ENCODE data around the gene NPRL2.

NPRL2 gene

GRCh38 chr3:50327943-50328691 lies 22.5 kb downstream of the NPRL2 start, which contains the start of gene TUSC2:
TSS of gene TUSC2 (minus strand) at chr3:50328223. CDS start at chr3:50328099, 124 bp downstream.
- Histone ChIP-seq H3K36me3 (ENCODE audit: control insufficient read depth in 2 of 2, insufficient read depth in 2 of 2, low read length in 2 of 2) (peaks cover 33 to 40% of the 10 kb centered on the region in 2 donors), H3K27ac (ENCODE audit: low read depth in 2 of 2, low read length in 2 of 2) (peak within 1 kb of the TSS; percentile 79 to 85), H3K27me3 (ENCODE audit: control insufficient read depth in 2 of 2, insufficient read depth in 2 of 2, low read length in 2 of 2) (no peaks in the 10 kb centered on the region), H3K9me3 (ENCODE audit: control insufficient read depth in 2 of 2, low read length in 2 of 2) (no peaks in the 10 kb centered on the region), H3K4me3 (ENCODE audit: low read length in 2 of 2) (peak within 1 kb of the TSS; percentile 74 to 90), H3K4me1 (ENCODE audit: control insufficient read depth in 2 of 2, insufficient read depth in 2 of 2, low read length in 2 of 2) (peaks cover 14 to 16% of the 10 kb centered on the region in 2 donors), H3K9ac (ENCODE audit: low read depth in 1 of 2, low read length in 2 of 2) (peak within 1 kb of the TSS; percentile 90 to 92)

- H3K27ac ChIP-seq (ENCODE audit: low read depth in 2 of 2, low read length in 2 of 2) = peak overlapping the region in 1 of 2 donors; percentile 85
These were observed 23.4 kb downstream of the NPRL2 start for GRCh38 chr3:50327129-50327528.

GRCh38 chr3:50326182-50326541 lies 24.4 kb downstream of the NPRL2 start:
- no peak overlapping the region for H3K4me3 ChIP-seq (ENCODE audit: low read length in 2 of 2)
- no peaks in the 10 kb centered on the region for H3K27me3 ChIP-seq (ENCODE audit: control insufficient read depth in 2 of 2, insufficient read depth in 2 of 2, low read length in 2 of 2)
- peaks cover 24 to 29% of the 10 kb centered on the region in 2 donors for H3K4me1 ChIP-seq (ENCODE audit: control insufficient read depth in 2 of 2, insufficient read depth in 2 of 2, low read length in 2 of 2)
- no peak overlapping the region for H3K27ac ChIP-seq (ENCODE audit: low read depth in 2 of 2, low read length in 2 of 2)
- H3K9me3 ChIP-seq (ENCODE audit: control insufficient read depth in 2 of 2, low read length in 2 of 2) = no peaks in the 10 kb centered on the region
- H3K36me3 ChIP-seq (ENCODE audit: control insufficient read depth in 2 of 2, insufficient read depth in 2 of 2, low read length in 2 of 2) = peaks cover 26 to 30% of the 10 kb centered on the region in 2 donors
- no peak overlapping the region for H3K9ac ChIP-seq (ENCODE audit: low read depth in 1 of 2, low read length in 2 of 2)

More at GRCh38 chr3:50327129-50327528, 23.4 kb downstream of the NPRL2 start:
- Histone ChIP-seq H3K4me1 (ENCODE audit: control insufficient read depth in 2 of 2, insufficient read depth in 2 of 2, low read length in 2 of 2) (peaks cover 19 to 24% of the 10 kb centered on the region in 2 donors), H3K36me3 (ENCODE audit: control insufficient read depth in 2 of 2, insufficient read depth in 2 of 2, low read length in 2 of 2) (peaks cover 33 to 39% of the 10 kb centered on the region in 2 donors), H3K4me3 (ENCODE audit: low read length in 2 of 2) (peak overlapping the region; percentile 74 to 90), H3K27me3 (ENCODE audit: control insufficient read depth in 2 of 2, insufficient read depth in 2 of 2, low read length in 2 of 2) (no peaks in the 10 kb centered on the region), H3K9me3 (ENCODE audit: control insufficient read depth in 2 of 2, low read length in 2 of 2) (no peaks in the 10 kb centered on the region), H3K9ac (ENCODE audit: low read depth in 1 of 2, low read length in 2 of 2) (peak overlapping the region; percentile 90 to 92)

- Histone ChIP-seq H3K4me1 (ENCODE audit: control insufficient read depth in 2 of 2, insufficient read depth in 2 of 2, low read length in 2 of 2) (peaks cover 26 to 30% of the 10 kb centered on the region in 2 donors), H3K27ac (ENCODE audit: low read depth in 2 of 2, low read length in 2 of 2) (no peak overlapping the region)
These were observed 24.9 kb downstream of the NPRL2 start for GRCh38 chr3:50325497-50326181.

GRCh38 chr3:50325113-50325480 lies 25.5 kb downstream of the NPRL2 start:
- Histone ChIP-seq H3K9ac (ENCODE audit: low read depth in 1 of 2, low read length in 2 of 2) (no peak overlapping the region), H3K27ac (ENCODE audit: low read depth in 2 of 2, low read length in 2 of 2) (no peak overlapping the region), H3K27me3 (ENCODE audit: control insufficient read depth in 2 of 2, insufficient read depth in 2 of 2, low read length in 2 of 2) (no peaks in the 10 kb centered on the region), H3K9me3 (ENCODE audit: control insufficient read depth in 2 of 2, low read length in 2 of 2) (no peaks in the 10 kb centered on the region), H3K4me3 (ENCODE audit: low read length in 2 of 2) (no peak overlapping the region), H3K4me1 (ENCODE audit: control insufficient read depth in 2 of 2, insufficient read depth in 2 of 2, low read length in 2 of 2) (peaks cover 31 to 35% of the 10 kb centered on the region in 2 donors), H3K36me3 (ENCODE audit: control insufficient read depth in 2 of 2, insufficient read depth in 2 of 2, low read length in 2 of 2) (peaks cover 16 to 19% of the 10 kb centered on the region in 2 donors)

More at GRCh38 chr3:50325497-50326181, 24.9 kb downstream of the NPRL2 start:
- Histone ChIP-seq H3K9me3 (ENCODE audit: control insufficient read depth in 2 of 2, low read length in 2 of 2) (no peaks in the 10 kb centered on the region), H3K4me3 (ENCODE audit: low read length in 2 of 2) (no peak overlapping the region), H3K9ac (ENCODE audit: low read depth in 1 of 2, low read length in 2 of 2) (no peak overlapping the region), H3K27me3 (ENCODE audit: control insufficient read depth in 2 of 2, insufficient read depth in 2 of 2, low read length in 2 of 2) (no peaks in the 10 kb centered on the region), H3K36me3 (ENCODE audit: control insufficient read depth in 2 of 2, insufficient read depth in 2 of 2, low read length in 2 of 2) (peaks cover 22 to 24% of the 10 kb centered on the region in 2 donors)

DNA sequence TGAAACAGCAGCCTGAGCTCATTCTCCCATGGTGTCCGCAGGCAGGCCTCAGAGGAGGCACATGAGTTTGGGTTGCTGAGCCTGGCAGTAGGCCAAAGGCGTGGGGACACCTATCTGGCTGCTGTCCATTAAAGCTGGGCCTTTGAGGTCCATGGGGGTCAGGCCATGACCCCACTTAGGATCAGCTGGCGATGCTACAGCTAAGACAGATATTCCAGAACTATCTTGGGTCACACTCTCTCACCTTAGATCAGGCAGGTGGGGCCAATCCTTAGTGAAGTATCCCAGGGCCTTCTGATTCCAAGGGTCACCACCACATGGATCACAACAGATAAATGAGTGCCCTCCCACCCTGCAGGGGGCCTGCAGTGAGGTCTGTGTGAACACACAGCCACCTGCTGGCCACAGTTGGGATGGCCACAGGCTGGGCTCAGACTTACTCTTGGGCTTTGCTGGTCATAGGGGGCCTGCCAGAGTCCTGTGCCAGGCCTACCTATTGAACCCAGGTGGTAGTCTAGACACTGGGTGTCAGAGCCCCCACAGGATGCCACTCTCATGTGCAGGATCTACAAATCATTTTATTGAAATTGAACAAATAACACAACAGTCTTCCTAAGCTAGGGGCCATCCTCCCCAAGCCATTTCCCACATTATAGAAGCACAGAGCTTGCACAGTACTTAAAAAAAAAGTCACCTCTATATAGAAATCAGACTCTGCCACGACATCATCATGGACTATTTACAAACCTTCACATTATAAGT lies 26.0 kb downstream of the NPRL2 start:
- Histone ChIP-seq H3K36me3 (ENCODE audit: control insufficient read depth in 2 of 2, insufficient read depth in 2 of 2, low read length in 2 of 2) (peaks cover 12 to 17% of the 10 kb centered on the region in 2 donors), H3K27ac (ENCODE audit: low read depth in 2 of 2, low read length in 2 of 2) (peak overlapping the region; percentile 24 to 59), H3K9ac (ENCODE audit: low read depth in 1 of 2, low read length in 2 of 2) (peak overlapping the region in 1 of 2 donors; percentile 3), H3K9me3 (ENCODE audit: control insufficient read depth in 2 of 2, low read length in 2 of 2) (no peaks in the 10 kb centered on the region), H3K27me3 (ENCODE audit: control insufficient read depth in 2 of 2, insufficient read depth in 2 of 2, low read length in 2 of 2) (no peaks in the 10 kb centered on the region), H3K4me3 (ENCODE audit: low read length in 2 of 2) (no peak overlapping the region), H3K4me1 (ENCODE audit: control insufficient read depth in 2 of 2, insufficient read depth in 2 of 2, low read length in 2 of 2) (peaks cover 37 to 40% of the 10 kb centered on the region in 2 donors)

GRCh38 chr3:50323614-50324199 lies 26.9 kb downstream of the NPRL2 start:
- Histone ChIP-seq H3K4me1 (ENCODE audit: control insufficient read depth in 2 of 2, insufficient read depth in 2 of 2, low read length in 2 of 2) (peaks cover 44 to 47% of the 10 kb centered on the region in 2 donors), H3K9ac (ENCODE audit: low read depth in 1 of 2, low read length in 2 of 2) (no peak overlapping the region), H3K4me3 (ENCODE audit: low read length in 2 of 2) (no peak overlapping the region), H3K27me3 (ENCODE audit: control insufficient read depth in 2 of 2, insufficient read depth in 2 of 2, low read length in 2 of 2) (no peaks in the 10 kb centered on the region), H3K36me3 (ENCODE audit: control insufficient read depth in 2 of 2, insufficient read depth in 2 of 2, low read length in 2 of 2) (peaks cover 9 to 17% of the 10 kb centered on the region in 2 donors), H3K9me3 (ENCODE audit: control insufficient read depth in 2 of 2, low read length in 2 of 2) (no peaks in the 10 kb centered on the region), H3K27ac (ENCODE audit: low read depth in 2 of 2, low read length in 2 of 2) (peak overlapping the region; percentile 59 to 93)

DNA sequence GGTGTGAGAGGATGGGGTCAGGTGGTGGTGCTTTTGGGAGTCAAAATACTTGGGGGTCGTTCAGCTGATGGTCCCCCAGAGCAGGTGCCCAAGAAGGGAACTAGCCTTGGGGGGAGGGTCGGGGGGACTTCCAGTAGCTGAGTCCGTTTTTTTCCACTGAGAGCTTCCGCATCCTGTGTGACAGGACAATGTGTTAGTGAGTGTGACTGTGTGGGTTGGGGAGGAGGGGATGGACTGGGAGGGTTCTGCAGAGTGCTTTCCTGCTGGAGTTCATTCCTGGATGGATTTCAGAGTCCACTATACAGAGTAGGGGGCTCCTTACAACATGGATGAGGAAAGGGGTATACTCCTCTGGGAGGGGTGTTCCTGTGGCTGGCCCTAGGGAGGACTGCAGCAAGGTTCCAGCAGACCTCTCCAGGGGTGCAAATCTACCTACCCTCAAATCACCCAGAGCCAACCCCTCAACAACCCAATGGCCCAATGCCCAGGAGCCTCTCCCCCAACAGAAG lies 27.4 kb downstream of the NPRL2 start:
- Histone ChIP-seq H3K9me3 (ENCODE audit: control insufficient read depth in 2 of 2, low read length in 2 of 2) (no peaks in the 10 kb centered on the region), H3K27ac (ENCODE audit: low read depth in 2 of 2, low read length in 2 of 2) (peak overlapping the region; percentile 93 to 95), H3K9ac (ENCODE audit: low read depth in 1 of 2, low read length in 2 of 2) (peak overlapping the region; percentile 49 to 62), H3K4me3 (ENCODE audit: low read length in 2 of 2) (no peak overlapping the region), H3K36me3 (ENCODE audit: control insufficient read depth in 2 of 2, insufficient read depth in 2 of 2, low read length in 2 of 2) (peaks cover 9 to 17% of the 10 kb centered on the region in 2 donors), H3K27me3 (ENCODE audit: control insufficient read depth in 2 of 2, insufficient read depth in 2 of 2, low read length in 2 of 2) (no peaks in the 10 kb centered on the region), H3K4me1 (ENCODE audit: control insufficient read depth in 2 of 2, insufficient read depth in 2 of 2, low read length in 2 of 2) (peaks cover 44 to 48% of the 10 kb centered on the region in 2 donors)

GRCh38 chr3:50322386-50323091 lies 28.0 kb downstream of the NPRL2 start, which contains the start of gene HYAL2:
TSS of gene HYAL2 (minus strand) at chr3:50322745. CDS start at chr3:50320489, 2,256 bp downstream.
- no peaks in the 10 kb centered on the region for H3K9me3 ChIP-seq (ENCODE audit: control insufficient read depth in 2 of 2, low read length in 2 of 2)
- peaks cover 49 to 52% of the 10 kb centered on the region in 2 donors for H3K4me1 ChIP-seq (ENCODE audit: control insufficient read depth in 2 of 2, insufficient read depth in 2 of 2, low read length in 2 of 2)
- peaks cover 9 to 19% of the 10 kb centered on the region in 2 donors for H3K36me3 ChIP-seq (ENCODE audit: control insufficient read depth in 2 of 2, insufficient read depth in 2 of 2, low read length in 2 of 2)
- peak within 1 kb of the TSS; percentile 87 to 97 for H3K9ac ChIP-seq (ENCODE audit: low read depth in 1 of 2, low read length in 2 of 2)
- H3K27me3 ChIP-seq (ENCODE audit: control insufficient read depth in 2 of 2, insufficient read depth in 2 of 2, low read length in 2 of 2) = no peaks in the 10 kb centered on the region
- peak within 1 kb of the TSS; percentile 89 to 90 for H3K4me3 ChIP-seq (ENCODE audit: low read length in 2 of 2)
- H3K27ac ChIP-seq (ENCODE audit: low read depth in 2 of 2, low read length in 2 of 2) = peak within 1 kb of the TSS; percentile 93 to 95

All from mucosa of rectum (tissue), 2 donors.